GM12873 (cell line): ENCODE measurements around the gene SGMS1.
A peak's percentile ranks its signal among the peaks of the same experiment; 100 is the strongest.

Source experiments
- CTCF ChIP-seq: IDR thresholded peaks from 2 replicates; pipeline ENCODE4 v1.5.1; 2012; ENCODE audit warnings: low read depth, mild to moderate bottlenecking, moderate library complexity, low read length, control low read depth; ENCODE audit not compliant: insufficient read depth; ENCODE audit errors: missing control alignments

Gene SGMS1

GRCh38 chr10:50624413-50624865 lies 683 bp upstream of the SGMS1 start:
- no peak for TF ChIP-seq CTCF

GRCh38 chr10:50622706-50623662 lies 772 bp downstream of the SGMS1 start:
- no peak for TF ChIP-seq CTCF

- peak; percentile 31 for TF ChIP-seq CTCF
These were observed 1.6 kb downstream of the SGMS1 start for GRCh38 chr10:50621968-50622705.

GRCh38 chr10:50620899-50621298 lies 2.9 kb downstream of the SGMS1 start:
- TF ChIP-seq CTCF = no peak

- no peak for TF ChIP-seq CTCF
These were observed 3.9 kb downstream of the SGMS1 start for GRCh38 chr10:50619882-50620281.

- no peak for TF ChIP-seq CTCF
These were observed 4.6 kb downstream of the SGMS1 start for GRCh38 chr10:50619166-50619565.

GRCh38 chr10:50618624-50619023 lies 5.1 kb downstream of the SGMS1 start:
- no peak for TF ChIP-seq CTCF
